ENCODE measurements around the gene UGT2A1. TPM values are rescaled to one million over a fixed set of nuclear protein-coding genes. Genes with fewer than 3 reads are reported as not detected.
"Not testable (repeated sequence)": the region's sequence is repeated elsewhere in the genome, so short reads cannot be mapped to it uniquely, and the experiment has no call there.

UGT2A1 gene
- total RNA-seq, 2 donors from 2014 or later: not detected

- no peak for DNase-seq
- Histone ChIP-seq H3K36me3 (no peaks in the 10 kb centered on the region), H3K27me3 (no peaks in the 10 kb centered on the region), H3K9me3 (no peaks in the 10 kb centered on the region), H3K4me3 (no peak overlapping the region), H3K27ac (no peak overlapping the region), H3K9ac (ENCODE audit: low read depth in 2 of 2, low read length in 2 of 2) (no peak overlapping the region), H3K4me1 (no peaks in the 10 kb centered on the region)
- intact Hi-C loops (cut with DNase I): loop anchor here (5.0 kb wide), 1 partner anchor 817 kb away; no protein-coding TSS in a partner anchor
- TF ChIP-seq CTCF (IDR thresholded peaks at IDR 0.05): no peak
Measured at GRCh38 chr4:69684804-69685203, 31.8 kb upstream of the UGT2A1 start.

GRCh38 chr4:69668680-69669079 is 15.6 kb upstream of the UGT2A1 start:
- Histone ChIP-seq H3K9ac (ENCODE audit: low read depth in 2 of 2, low read length in 2 of 2) (no peak overlapping the region), H3K27ac (no peak overlapping the region), H3K27me3 (no peaks in the 10 kb centered on the region), H3K36me3 (no peaks in the 10 kb centered on the region), H3K9me3 (no peaks in the 10 kb centered on the region), H3K4me3 (no peak overlapping the region), H3K4me1 (no peaks in the 10 kb centered on the region)
- DNase-seq: no peak
- no peak for TF ChIP-seq CTCF (IDR thresholded peaks at IDR 0.05)
- intact Hi-C loops (cut with DNase I): no loop called here

GRCh38 chr4:69664009-69664408 is 11.0 kb upstream of the UGT2A1 start:
- H3K4me1 ChIP-seq; intact Hi-C loops (cut with DNase I); H3K9ac ChIP-seq (ENCODE audit: low read depth in 2 of 2, low read length in 2 of 2); H3K27ac ChIP-seq; H3K9me3 ChIP-seq; H3K27me3 ChIP-seq; DNase-seq; H3K4me3 ChIP-seq; H3K36me3 ChIP-seq: not testable (repeated sequence)

- H3K4me3 ChIP-seq, DNase-seq: not testable (repeated sequence)
Measured at GRCh38 chr4:69661130-69661803, 8.2 kb upstream of the UGT2A1 start.

GRCh38 chr4:69658133-69658532 is 5.1 kb upstream of the UGT2A1 start:
- DNase-seq: no peak
- no peak overlapping the region for H3K9ac ChIP-seq (ENCODE audit: low read depth in 2 of 2, low read length in 2 of 2)
- no peak for TF ChIP-seq CTCF (IDR thresholded peaks at IDR 0.05)
- H3K36me3 ChIP-seq: no peaks in the 10 kb centered on the region
- no peaks in the 10 kb centered on the region for H3K4me1 ChIP-seq
- no peaks in the 10 kb centered on the region for H3K9me3 ChIP-seq
- H3K27me3 ChIP-seq: no peaks in the 10 kb centered on the region
- intact Hi-C loops (cut with DNase I): no loop called here
- no peak overlapping the region for H3K4me3 ChIP-seq
- no peak overlapping the region for H3K27ac ChIP-seq

More at GRCh38 chr4:69661130-69661803, 8.2 kb upstream of the UGT2A1 start:
- H3K4me1 ChIP-seq; H3K36me3 ChIP-seq; H3K27me3 ChIP-seq; H3K9ac ChIP-seq (ENCODE audit: low read depth in 2 of 2, low read length in 2 of 2); H3K27ac ChIP-seq; intact Hi-C loops (cut with DNase I); H3K9me3 ChIP-seq: not testable (repeated sequence)

GRCh38 chr4:69656653-69657158 is 3.7 kb upstream of the UGT2A1 start:
- no peak for TF ChIP-seq CTCF (IDR thresholded peaks at IDR 0.05)
- H3K27me3 ChIP-seq: no peaks in the 10 kb centered on the region
- no peak overlapping the region for H3K9ac ChIP-seq (ENCODE audit: low read depth in 2 of 2, low read length in 2 of 2)
- H3K4me3 ChIP-seq: no peak overlapping the region
- intact Hi-C loops (cut with DNase I): no loop called here
- DNase-seq: no peak
- H3K36me3 ChIP-seq: no peaks in the 10 kb centered on the region
- no peaks in the 10 kb centered on the region for H3K9me3 ChIP-seq
- H3K4me1 ChIP-seq: no peaks in the 10 kb centered on the region
- H3K27ac ChIP-seq: no peak overlapping the region
